ENCODE data around the gene LRCH3. TPM values are rescaled to one million over a fixed set of nuclear protein-coding genes. Genes with fewer than 3 reads are reported as not detected.

The LRCH3 gene
- total and polyA plus RNA-seq, 9 of the 15 experiments (the other 6 are each of a cell fraction or from before 2014, with no cell fraction given) = 4.6 to 75.3 (median 30.3) TPM

GRCh38 chr3:197789309-197789708 is 1.7 kb upstream of the LRCH3 start (continued):
- no peak for TF ChIP-seq PRDM10 (IDR thresholded peaks at IDR 0.05; ENCODE audit: partially characterized antibody)
- no peak for TF ChIP-seq ZNF830 (CRISPR knock-in tag; IDR thresholded peaks at IDR 0.05)
- no peak for TF ChIP-seq BRD9 (IDR thresholded peaks at IDR 0.05; ENCODE audit: low read depth, partially characterized antibody)
- no peak for TF ChIP-seq SMC3 (conservative IDR thresholded peaks at IDR 0.05; ENCODE audit: insufficient read depth, low read depth, low read length)
- no peak for TF ChIP-seq PHF21A (IDR thresholded peaks at IDR 0.05; ENCODE audit: borderline replicate concordance, low read depth)
- no peak for TF ChIP-seq ZBED1 (IDR thresholded peaks at IDR 0.05)
- TF ChIP-seq PML (IDR thresholded peaks at IDR 0.05; ENCODE audit: low read length) = no peak
- TF ChIP-seq HDAC1 (IDR thresholded peaks at IDR 0.05) = no peak
- TF ChIP-seq ZC3H4 (CRISPR knock-in tag; IDR thresholded peaks at IDR 0.05; ENCODE audit: borderline replicate concordance) = no peak
